Measurements from ENCODE around the gene MYOZ2. TPM values are rescaled to one million over a fixed set of nuclear protein-coding genes. Genes with fewer than 3 reads are reported as not detected.

MYOZ2 gene
- total and polyA plus RNA-seq, 2 of the 13 experiments (the other 11 are each of a cell fraction or from before 2014, with no cell fraction given): 0.03 TPM; not detected in 1

DNA sequence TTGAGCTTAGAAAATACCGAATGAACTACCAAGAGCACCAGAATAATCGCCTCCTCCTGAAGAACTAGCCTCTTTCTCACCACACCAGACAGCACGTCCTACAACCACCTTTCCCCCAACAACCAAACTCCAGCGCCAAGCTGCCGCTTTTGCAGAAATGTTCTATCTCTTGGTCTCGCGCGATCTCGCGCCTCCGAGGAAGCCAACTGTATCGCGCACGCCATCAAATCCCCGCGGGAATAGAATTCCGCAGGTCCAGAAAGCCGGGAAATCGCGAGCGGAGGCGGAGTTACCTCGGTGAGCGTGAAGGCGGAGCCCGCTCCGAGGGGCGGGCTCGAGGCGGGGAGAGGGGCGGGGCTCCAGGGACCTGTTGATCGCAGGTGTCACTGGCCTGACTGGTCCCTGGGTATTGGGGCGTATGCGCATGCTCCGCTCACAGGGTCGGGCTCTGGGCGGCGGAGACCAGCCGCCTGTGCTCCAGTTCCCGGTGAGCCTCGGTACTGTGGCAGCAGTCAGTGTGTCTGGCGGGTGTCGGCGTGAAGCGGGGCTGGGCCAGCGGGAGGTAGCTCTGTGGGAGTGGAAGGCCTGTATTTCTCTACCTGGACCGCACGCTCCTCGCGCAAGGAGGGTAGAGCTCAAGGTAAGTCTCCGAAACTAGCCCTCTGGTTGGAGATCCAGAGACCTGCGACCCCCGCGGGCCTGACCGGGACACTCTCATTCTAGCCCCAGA lies 76.8 kb downstream of the MYOZ2 start, which contains the start of gene USP53 (continued):
- 0 out of 2 replicates have a peak, but pooled peaks have one; percentile 11 for TF ChIP-seq SATB2 (CRISPR knock-in tag; IDR thresholded peaks at IDR 0.05)
- TF ChIP-seq, protein P1, sequence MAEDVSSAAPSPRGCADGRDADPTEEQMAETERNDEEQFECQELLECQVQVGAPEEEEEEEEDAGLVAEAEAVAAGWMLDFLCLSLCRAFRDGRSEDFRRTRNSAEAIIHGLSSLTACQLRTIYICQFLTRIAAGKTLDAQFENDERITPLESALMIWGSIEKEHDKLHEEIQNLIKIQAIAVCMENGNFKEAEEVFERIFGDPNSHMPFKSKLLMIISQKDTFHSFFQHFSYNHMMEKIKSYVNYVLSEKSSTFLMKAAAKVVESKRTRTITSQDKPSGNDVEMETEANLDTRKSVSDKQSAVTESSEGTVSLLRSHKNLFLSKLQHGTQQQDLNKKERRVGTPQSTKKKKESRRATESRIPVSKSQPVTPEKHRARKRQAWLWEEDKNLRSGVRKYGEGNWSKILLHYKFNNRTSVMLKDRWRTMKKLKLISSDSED (CRISPR knock-in tag; IDR thresholded peaks at IDR 0.05): no peak
- peak; percentile 92 for TF ChIP-seq ZNF563 (CRISPR knock-in tag; IDR thresholded peaks at IDR 0.05)
- TF ChIP-seq ZNF550 (CRISPR knock-in tag; IDR thresholded peaks at IDR 0.05; ENCODE audit: borderline replicate concordance): no peak
- TF ChIP-seq ZNF83 (CRISPR knock-in tag; IDR thresholded peaks at IDR 0.05; ENCODE audit: borderline replicate concordance): no peak
- peak; percentile 96 for TF ChIP-seq POLR2AphosphoS5 (IDR thresholded peaks at IDR 0.05; ENCODE audit: low read depth, low read length)
- TF ChIP-seq ZNF777 (CRISPR knock-in tag; IDR thresholded peaks at IDR 0.05): no peak; the same call in 1 of the 2 replicates
- no peak for TF ChIP-seq ZNF10 (CRISPR knock-in tag; IDR thresholded peaks at IDR 0.05; ENCODE audit: borderline replicate concordance, low read depth)
- peak; percentile 86 for TF ChIP-seq ZNF616 (CRISPR knock-in tag; IDR thresholded peaks at IDR 0.05; ENCODE audit: low read depth)
- no peak; the same call in 1 of the 2 replicates for TF ChIP-seq ZFP41 (CRISPR knock-in tag; IDR thresholded peaks at IDR 0.05; ENCODE audit: borderline replicate concordance)
- no peak for TF ChIP-seq SMARCE1 (IDR thresholded peaks at IDR 0.05; ENCODE audit: borderline replicate concordance)
- TF ChIP-seq, protein P2, sequence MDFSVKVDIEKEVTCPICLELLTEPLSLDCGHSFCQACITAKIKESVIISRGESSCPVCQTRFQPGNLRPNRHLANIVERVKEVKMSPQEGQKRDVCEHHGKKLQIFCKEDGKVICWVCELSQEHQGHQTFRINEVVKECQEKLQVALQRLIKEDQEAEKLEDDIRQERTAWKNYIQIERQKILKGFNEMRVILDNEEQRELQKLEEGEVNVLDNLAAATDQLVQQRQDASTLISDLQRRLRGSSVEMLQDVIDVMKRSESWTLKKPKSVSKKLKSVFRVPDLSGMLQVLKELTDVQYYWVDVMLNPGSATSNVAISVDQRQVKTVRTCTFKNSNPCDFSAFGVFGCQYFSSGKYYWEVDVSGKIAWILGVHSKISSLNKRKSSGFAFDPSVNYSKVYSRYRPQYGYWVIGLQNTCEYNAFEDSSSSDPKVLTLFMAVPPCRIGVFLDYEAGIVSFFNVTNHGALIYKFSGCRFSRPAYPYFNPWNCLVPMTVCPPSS (IDR thresholded peaks at IDR 0.05): no peak
- peak; percentile 37; the same call in 1 of the 2 replicates for TF ChIP-seq ZNF296 (CRISPR knock-in tag; conservative IDR thresholded peaks at IDR 0.05)
- no peak for TF ChIP-seq FOXA1 (IDR thresholded peaks at IDR 0.05)
- TF ChIP-seq FOXA1 (CRISPR knock-in tag; IDR thresholded peaks at IDR 0.05): no peak
- peak; percentile 90 for TF ChIP-seq ZNF891 (CRISPR knock-in tag; IDR thresholded peaks at IDR 0.05)
- TF ChIP-seq PHF20 (CRISPR knock-in tag; IDR thresholded peaks at IDR 0.05): no peak; the same call in none of the 2 replicates
- TF ChIP-seq, protein P3, sequence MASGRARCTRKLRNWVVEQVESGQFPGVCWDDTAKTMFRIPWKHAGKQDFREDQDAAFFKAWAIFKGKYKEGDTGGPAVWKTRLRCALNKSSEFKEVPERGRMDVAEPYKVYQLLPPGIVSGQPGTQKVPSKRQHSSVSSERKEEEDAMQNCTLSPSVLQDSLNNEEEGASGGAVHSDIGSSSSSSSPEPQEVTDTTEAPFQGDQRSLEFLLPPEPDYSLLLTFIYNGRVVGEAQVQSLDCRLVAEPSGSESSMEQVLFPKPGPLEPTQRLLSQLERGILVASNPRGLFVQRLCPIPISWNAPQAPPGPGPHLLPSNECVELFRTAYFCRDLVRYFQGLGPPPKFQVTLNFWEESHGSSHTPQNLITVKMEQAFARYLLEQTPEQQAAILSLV (CRISPR knock-in tag; IDR thresholded peaks at IDR 0.05; ENCODE audit: borderline replicate concordance): peak; percentile 57; the same call in 1 of the 2 replicates
- no peak; the same call in none of the 2 replicates for TF ChIP-seq CCDC6 (CRISPR knock-in tag; IDR thresholded peaks at IDR 0.05)
- TF ChIP-seq FOXM1 (CRISPR knock-in tag; IDR thresholded peaks at IDR 0.05): no peak
- no peak for TF ChIP-seq HDAC6 (IDR thresholded peaks at IDR 0.05; ENCODE audit: low read depth, low read length)
- no peak for TF ChIP-seq SMAD1 (CRISPR knock-in tag; IDR thresholded peaks at IDR 0.05; ENCODE audit: borderline replicate concordance, low read depth)
- TF ChIP-seq CREB1 (IDR thresholded peaks at IDR 0.05): no peak
- TF ChIP-seq CREB1 (CRISPR knock-in tag; IDR thresholded peaks at IDR 0.05): peak; percentile 49; the same call in 1 of the 2 replicates
- no peak for TF ChIP-seq ZNF329 (CRISPR knock-in tag; IDR thresholded peaks at IDR 0.05; ENCODE audit: low read depth)
- TF ChIP-seq ZNF816 (CRISPR knock-in tag; IDR thresholded peaks at IDR 0.05; ENCODE audit: borderline replicate concordance): peak; percentile 25; the same call in 1 of the 2 replicates
- TF ChIP-seq TAF15 (IDR thresholded peaks at IDR 0.05; ENCODE audit: low read depth, low read length, poor library complexity, severe bottlenecking): no peak
- peak; percentile 36; the same call in 1 of the 2 replicates for TF ChIP-seq ISL2 (CRISPR knock-in tag; IDR thresholded peaks at IDR 0.05)
- TF ChIP-seq GTF2F1 (IDR thresholded peaks at IDR 0.05; ENCODE audit: low read length): no peak
- peak; percentile 79; the same call in 1 of the 2 replicates for TF ChIP-seq SALL1 (CRISPR knock-in tag; IDR thresholded peaks at IDR 0.05)

Measured in HepG2 (cell line).